PFSK-1 (cell line): ENCODE measurements around the gene SLC4A11.

Source experiments
- FOXP2 ChIP-seq: optimal IDR thresholded peaks from 2 replicates; pipeline ENCODE3; 2011; ENCODE audit warnings: borderline replicate concordance, control low read depth, inconsistent platforms; ENCODE audit not compliant: insufficient read depth; ENCODE audit errors: extremely low read length, extremely low read depth
- POLR2AphosphoS5 ChIP-seq: IDR thresholded peaks from 2 replicates; pipeline ENCODE4 v1.6.1; 2012; ENCODE audit warnings: low read depth, mild to moderate bottlenecking, control low read depth, low read length, moderate library complexity
- SIN3A ChIP-seq: IDR thresholded peaks from 2 replicates; pipeline ENCODE4 v1.6.1; 2012; ENCODE audit warnings: mild to moderate bottlenecking, low read length, moderate library complexity, borderline replicate concordance; ENCODE audit not compliant: insufficient read depth
- TAF1 ChIP-seq: IDR thresholded peaks from 2 replicates; pipeline ENCODE4 v1.6.1; 2012; ENCODE audit warnings: low read length, control low read depth, borderline replicate concordance; ENCODE audit not compliant: insufficient read depth
- TF ChIP-seq, protein P1 (sequence below), 2 experiments: IDR thresholded peaks; 2 replicates each; pipeline versions ENCODE4 v1.6.1 to v1.8.0; 2011 to 2012; ENCODE audit warnings: low read depth in 2 of 2, low read length in 2 of 2, control low read depth in 1 of 2, inconsistent platforms in 1 of 2, mild to moderate bottlenecking in 1 of 2, moderate library complexity in 1 of 2; ENCODE audit not compliant: insufficient read depth in 1 of 2

Gene SLC4A11

DNA sequence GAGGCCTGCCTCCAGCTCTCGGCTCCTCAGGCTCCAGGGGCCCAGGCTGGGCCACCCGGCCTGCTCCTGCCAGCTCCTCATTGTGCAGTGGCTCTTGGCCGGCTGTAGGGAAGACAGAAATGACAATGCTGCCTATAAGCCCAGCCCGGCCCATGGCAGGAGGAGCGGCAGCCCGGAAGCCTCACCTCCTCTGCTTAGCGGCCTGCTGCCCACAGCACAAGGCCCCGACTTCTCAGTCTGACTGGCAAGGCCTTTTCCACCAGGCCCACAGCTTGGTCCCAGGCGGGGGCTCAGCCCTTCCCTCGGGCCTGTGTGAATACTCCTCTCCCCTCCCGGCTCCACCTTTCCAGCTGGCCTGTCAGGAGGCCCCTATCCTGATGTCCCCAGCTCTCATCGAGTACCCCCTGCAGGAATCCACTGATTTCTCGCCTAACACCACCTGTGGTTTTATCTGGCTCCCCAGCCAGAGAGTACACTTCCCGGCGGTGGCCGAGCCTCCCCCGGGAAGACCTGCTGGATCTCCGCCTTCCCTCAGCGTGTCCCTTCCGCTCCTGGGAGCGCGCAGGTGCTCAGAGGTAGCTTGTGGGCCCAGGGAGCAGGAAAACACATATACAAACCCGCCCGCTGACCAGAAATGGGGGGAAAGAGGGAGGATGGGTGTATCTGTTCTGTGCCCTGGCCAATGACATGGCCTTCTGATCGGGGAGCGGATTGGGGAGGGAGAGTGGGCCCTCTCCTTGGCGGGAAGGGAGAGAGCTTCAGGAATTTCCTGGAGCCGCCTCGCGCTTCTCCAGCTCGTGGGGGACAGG, 35.5 kb downstream of the SLC4A11 start:
- TF ChIP-seq POLR2AphosphoS5, result no peak
- TF ChIP-seq FOXP2, result no peak
- TF ChIP-seq, protein P1, sequence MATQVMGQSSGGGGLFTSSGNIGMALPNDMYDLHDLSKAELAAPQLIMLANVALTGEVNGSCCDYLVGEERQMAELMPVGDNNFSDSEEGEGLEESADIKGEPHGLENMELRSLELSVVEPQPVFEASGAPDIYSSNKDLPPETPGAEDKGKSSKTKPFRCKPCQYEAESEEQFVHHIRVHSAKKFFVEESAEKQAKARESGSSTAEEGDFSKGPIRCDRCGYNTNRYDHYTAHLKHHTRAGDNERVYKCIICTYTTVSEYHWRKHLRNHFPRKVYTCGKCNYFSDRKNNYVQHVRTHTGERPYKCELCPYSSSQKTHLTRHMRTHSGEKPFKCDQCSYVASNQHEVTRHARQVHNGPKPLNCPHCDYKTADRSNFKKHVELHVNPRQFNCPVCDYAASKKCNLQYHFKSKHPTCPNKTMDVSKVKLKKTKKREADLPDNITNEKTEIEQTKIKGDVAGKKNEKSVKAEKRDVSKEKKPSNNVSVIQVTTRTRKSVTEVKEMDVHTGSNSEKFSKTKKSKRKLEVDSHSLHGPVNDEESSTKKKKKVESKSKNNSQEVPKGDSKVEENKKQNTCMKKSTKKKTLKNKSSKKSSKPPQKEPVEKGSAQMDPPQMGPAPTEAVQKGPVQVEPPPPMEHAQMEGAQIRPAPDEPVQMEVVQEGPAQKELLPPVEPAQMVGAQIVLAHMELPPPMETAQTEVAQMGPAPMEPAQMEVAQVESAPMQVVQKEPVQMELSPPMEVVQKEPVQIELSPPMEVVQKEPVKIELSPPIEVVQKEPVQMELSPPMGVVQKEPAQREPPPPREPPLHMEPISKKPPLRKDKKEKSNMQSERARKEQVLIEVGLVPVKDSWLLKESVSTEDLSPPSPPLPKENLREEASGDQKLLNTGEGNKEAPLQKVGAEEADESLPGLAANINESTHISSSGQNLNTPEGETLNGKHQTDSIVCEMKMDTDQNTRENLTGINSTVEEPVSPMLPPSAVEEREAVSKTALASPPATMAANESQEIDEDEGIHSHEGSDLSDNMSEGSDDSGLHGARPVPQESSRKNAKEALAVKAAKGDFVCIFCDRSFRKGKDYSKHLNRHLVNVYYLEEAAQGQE (IDR thresholded peaks at IDR 0.05; ENCODE audit: insufficient read depth in 1 of 2, low read depth in 2 of 2, low read length in 2 of 2), result no peak
- TF ChIP-seq SIN3A, result no peak
- no peak for TF ChIP-seq TAF1

DNA sequence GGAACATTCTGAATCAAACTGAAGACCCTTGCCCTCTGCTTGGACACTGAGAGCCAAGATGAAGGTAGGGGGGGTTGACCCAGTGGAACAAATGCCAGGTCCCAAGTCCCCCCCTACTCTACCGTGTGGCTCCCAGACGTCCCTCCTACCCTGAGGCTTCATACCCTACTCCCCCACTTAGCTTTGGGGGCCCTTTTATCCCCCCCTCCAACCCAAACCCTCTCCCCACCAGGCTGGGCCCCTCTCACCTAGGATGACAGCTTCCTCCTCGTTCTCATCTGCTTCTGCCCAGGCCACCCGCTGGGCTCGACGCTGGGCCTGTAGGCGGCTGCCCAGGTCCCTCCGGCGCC, 36.0 kb downstream of the SLC4A11 start:
- TF ChIP-seq FOXP2 (no peak), TAF1 (no peak), SIN3A (no peak), POLR2AphosphoS5 (no peak)
- TF ChIP-seq, protein P1 (IDR thresholded peaks at IDR 0.05; ENCODE audit: insufficient read depth in 1 of 2, low read depth in 2 of 2, low read length in 2 of 2), result no peak

DNA sequence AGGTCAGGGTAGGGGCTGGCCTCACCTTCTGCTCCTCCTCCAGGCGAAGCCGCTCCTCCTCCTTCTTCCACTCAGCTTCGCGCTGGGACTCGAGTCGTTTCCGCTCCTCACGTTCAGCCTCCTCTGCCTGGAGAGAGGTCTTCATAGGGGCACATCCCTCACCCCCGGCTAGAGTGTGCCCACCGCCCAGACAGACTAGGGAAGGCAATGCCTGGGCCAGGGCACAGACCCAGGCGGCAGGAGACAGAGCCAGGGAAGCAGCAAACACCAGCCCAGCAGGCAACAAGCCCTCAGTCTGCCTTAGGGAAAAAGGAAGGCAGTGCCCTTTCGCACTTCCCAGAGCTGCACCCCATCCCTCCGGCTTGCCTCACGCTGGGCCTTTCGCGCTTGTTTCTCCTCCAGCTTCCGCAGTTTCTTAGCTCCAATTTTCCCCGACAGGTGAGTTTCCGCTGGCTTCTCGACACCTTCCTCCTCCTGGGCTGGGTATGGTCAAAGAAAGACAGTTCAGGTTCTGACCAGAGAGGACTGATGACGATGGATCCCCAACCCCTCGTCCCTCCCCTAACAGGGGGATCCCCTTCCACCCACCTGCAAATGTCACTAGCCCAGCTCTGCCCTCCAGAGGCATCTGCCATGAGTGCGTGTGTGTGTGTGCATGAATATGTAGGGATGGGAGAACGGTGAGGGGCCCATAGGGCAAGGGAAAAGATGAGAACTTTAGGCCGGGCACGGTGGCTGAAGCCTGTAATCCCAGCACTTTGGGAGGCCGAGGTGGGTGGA, 38.8 kb downstream of the SLC4A11 start:
- TF ChIP-seq SIN3A, result no peak

DNA sequence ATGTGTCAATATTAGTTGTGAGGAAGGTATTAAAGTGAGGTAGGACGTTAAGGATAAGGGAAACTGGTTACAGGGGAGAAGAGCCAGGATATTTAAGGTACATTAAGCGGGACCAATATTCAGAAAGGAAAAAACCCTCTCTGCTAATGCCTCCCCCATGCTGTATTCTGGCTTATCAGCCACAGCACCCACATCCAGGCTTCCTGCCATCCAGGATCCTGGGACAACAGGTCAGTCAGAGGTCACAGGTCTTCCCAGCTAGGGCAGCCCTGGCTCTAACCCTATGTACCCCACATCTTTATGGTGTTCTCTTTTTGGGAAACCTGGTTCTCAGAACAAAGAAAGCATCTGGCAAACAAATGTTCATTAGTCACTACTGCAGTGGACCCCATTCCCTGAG, 39.8 kb downstream of the SLC4A11 start:
- TF ChIP-seq FOXP2 (no peak), POLR2AphosphoS5 (no peak), SIN3A (no peak)

DNA sequence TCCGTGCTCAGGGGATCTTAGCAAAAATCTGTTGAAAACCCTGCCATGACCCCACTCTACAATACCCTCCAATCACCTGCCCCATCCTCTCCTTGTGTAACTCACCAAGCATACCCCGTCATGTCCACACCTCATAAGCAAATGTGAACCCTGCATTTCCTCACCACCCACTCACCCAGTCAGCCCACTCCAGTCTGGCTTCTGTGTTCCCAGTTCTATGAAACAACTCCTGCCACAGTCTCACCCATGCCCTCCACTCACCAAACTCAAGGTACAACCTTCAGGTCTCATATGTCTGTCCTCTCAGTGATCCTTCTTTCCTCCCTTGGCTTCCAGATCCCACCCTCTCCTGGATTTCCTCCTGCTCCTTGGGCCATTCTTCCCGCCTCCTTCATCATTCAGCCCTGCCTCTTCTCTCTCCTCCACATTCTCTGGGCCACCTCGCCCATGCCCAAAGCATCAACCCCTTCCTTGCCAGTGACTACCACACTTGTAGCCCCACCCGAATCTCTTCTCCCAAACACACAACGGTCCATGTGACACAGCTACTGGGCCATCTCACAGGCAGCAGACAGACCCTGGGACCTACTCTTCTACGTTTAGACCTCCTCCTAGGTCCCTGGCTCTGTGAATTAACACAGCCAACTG, 43.3 kb downstream of the SLC4A11 start:
- no peak for TF ChIP-seq SIN3A
- no peak for TF ChIP-seq TAF1
- no peak for TF ChIP-seq POLR2AphosphoS5
- TF ChIP-seq, protein P1 (IDR thresholded peaks at IDR 0.05; ENCODE audit: insufficient read depth in 1 of 2, low read depth in 2 of 2, low read length in 2 of 2), result no peak
- TF ChIP-seq FOXP2, result no peak
